ENCODE results near the gene TLE2.
A peak's percentile ranks its signal among the peaks of the same experiment; 100 is the strongest.
"Not testable (repeated sequence)": the region's sequence is repeated elsewhere in the genome, so short reads cannot be mapped to it uniquely, and the experiment has no call there.

Gene TLE2

DNA sequence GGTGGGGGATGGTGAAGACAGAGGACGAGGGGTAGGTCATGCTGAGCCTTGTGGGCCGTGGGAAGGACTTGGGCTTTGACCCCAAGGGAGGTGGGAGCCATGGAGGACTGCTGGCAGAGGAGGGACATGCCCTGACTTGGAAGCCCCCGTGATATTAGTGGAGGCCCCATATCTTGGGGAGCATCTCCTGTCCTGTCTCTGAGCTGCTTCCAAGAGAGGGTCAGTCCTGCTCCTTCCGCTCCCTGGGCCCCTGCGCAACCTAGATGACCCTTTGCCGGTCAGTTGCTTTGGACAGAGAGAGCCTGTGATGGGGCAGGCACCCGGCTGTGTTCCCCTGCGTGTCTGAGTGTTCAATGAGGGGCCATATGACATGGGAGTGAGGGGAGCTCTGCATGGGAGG is 46.5 kb downstream of the TLE2 start:
- DNase-seq, result no peak

- DNase-seq, result no peak
These were observed 47.2 kb downstream of the TLE2 start for GRCh38 chr19:2981898-2982297.

GRCh38 chr19:2978772-2979171 is 50.3 kb downstream of the TLE2 start:
- no peak for DNase-seq

DNA sequence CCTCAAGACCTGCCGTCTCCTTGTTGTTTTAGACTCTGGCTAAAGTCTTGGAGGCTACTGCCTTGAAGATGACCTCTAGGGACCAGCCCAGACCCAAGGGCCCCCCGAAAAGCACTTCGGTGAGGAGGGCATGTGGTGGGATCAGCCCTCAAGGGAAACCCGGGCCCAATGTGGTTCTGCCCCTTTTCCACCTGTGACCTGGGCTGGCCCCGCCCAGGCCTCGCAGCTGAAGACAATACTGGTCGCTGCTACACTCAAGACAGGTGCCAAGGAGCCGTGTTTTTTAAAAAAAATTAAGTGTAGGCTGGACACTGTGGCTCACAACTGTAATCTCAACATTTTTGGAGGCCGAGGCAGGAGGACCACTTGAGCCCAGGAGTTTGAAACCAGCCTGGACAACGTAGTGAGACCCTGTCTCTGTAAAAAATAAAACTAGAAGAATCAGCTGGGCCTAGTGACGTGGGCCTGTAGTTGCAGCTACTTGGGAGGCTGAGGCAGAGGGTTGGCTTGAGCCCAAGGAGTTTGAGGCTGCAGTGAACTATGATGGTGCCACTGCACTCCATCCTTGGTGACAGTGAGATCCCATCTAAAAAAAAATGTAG is 50.8 kb downstream of the TLE2 start:
- DNase-seq, result no peak

- no peak for DNase-seq
These were observed 51.3 kb downstream of the TLE2 start for GRCh38 chr19:2977746-2978138.

- peak; percentile 95 for DNase-seq
These were observed 51.9 kb downstream of the TLE2 start, which contains the start of gene TLE6 for GRCh38 chr19:2977001-2977745. TSS of gene TLE6 (plus strand) at chr19:2977564. CDS start at chr19:2978234, 670 bp downstream.

GRCh38 chr19:2976609-2977000 is 52.5 kb downstream of the TLE2 start:
- no peak for DNase-seq

GRCh38 chr19:2974342-2975041 is 54.6 kb downstream of the TLE2 start:
- DNase-seq, result no peak

- DNase-seq, result no peak
These were observed 55.9 kb downstream of the TLE2 start for GRCh38 chr19:2973229-2973628.

DNA sequence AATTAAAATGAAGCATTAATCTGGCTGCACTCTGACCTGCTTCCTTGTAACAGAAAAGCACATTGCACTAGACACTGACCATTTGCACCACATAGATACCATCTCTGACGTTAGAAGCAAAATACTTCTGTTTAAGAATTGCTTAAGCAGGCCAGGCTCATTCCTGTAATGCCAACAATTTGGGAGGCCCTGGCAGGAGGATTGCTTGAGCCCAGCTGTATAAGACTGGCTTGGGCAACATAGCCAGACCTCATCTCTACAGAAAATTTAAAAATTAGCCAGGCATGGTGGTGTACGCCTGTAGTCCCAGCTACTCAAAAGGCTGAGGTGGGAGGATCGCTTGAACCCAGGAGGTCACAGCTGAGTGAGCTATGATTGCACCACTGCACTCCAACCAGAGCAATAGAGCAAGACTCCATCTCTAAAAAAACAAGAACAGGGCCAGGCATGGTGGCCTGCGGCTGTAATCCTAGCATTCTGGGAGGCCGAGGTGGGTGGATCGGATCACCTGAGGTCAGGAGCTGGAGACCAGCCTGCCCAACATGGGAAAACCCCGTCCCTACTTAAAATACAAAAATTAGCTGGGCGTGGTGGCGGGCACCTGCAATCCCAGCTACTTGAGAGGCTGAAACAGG is 58.8 kb downstream of the TLE2 start:
- no peak for DNase-seq

GRCh38 chr19:2969104-2969504 is 60.0 kb downstream of the TLE2 start:
- no peak for DNase-seq

DNA sequence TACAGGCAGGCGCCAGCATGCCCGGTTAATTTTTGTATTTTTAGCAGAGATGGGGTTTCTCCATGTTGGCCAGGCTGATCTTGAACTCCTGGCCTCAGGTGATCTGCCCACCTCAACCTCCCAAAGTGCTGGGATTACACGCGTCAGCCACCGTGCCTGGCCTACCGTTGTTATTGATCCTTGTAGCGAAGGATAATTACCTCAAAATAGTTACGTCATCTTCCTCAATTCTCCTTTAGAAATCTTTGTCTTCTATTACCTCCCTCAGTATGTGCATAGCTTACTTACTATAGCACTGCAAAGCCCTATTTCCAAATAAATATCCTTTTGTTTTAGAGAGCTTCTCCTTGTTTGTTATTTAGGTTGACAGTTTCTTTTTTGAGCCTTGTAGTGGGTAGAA is 61.1 kb downstream of the TLE2 start:
- no peak for DNase-seq

DNA sequence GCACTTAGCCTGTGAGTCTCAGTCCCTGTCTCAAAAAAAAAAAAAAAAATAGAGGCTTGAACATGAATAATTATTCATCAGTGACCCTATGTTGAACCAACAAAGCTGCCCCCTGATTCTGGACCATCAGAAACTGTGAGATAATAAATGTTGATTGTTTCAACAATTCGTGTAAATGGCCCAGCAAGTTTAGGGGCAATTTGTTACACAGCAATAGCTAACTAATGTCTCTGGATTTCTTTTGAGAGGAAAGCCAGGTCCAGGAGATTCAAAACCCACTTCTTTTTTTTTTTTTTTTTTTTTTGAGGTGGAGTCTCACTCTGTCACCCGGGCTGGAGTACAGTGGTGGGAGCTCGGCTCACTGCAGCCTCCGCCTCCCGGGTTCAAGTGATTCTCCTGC is 64.2 kb downstream of the TLE2 start:
- no peak for DNase-seq

- not testable (repeated sequence) for DNase-seq
These were observed 65.4 kb downstream of the TLE2 start for GRCh38 chr19:2963631-2964030.

GRCh38 chr19:2963122-2963521 is 66.0 kb downstream of the TLE2 start:
- DNase-seq, result no peak

DNA sequence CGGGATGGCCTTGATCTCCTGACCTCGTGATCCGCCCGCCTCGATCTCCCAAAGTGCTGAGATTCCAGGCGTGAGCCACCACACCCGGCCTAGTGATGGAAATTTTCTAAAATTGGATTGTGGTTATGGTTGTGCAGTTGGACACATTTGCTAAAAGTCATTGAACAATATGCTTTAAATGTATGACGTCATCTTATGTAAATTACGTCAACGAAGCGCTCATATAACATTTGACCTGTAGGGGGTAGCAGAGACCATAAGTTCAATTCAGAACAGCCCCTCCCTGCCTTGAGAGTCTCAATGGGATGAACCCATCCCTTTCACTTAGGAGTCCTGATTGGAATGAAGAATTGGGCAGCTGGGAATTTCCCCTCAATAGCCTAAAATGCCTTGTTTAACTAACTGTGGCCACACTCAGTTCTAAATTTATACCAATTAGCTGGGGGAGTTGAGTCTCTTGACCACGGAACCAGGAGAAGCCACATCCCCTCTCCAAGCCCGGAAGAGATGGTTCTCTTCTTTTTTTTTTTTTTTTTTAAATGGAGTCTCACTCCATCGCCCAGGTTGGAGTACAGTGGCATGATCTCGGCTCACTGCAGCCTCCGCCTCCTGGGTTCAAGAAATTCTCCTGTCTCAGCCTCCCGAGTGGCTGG is 66.9 kb downstream of the TLE2 start:
- peak; percentile 84 for DNase-seq

- no peak for DNase-seq
These were observed 69.0 kb downstream of the TLE2 start for GRCh38 chr19:2960120-2960519.

GRCh38 chr19:2957160-2957559 is 71.9 kb downstream of the TLE2 start:
- DNase-seq, result no peak

DNA sequence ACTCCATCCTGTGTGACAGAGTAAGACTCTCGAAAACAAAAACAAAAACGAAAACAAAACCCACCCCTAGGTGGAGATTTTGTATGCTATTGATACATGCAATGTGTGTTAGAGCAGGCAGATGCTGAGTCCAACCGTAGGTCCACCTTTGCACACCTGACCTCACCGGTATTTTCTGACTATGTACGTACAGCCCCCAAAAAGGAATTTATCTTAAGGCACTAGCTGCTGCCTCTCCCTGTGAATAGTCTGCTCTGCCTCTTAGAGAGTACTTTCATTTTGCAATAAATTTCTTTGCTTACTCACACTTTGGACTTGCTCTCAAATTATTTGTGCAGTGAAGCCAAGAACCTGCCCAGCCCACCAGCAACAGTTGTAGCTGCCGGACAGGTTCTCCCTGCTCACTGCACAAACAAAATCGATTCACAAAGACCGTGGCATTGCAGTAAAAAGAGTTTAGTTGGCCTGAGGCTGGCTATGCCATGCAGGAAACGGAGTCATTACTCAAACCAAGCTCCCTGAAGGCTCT is 76.1 kb downstream of the TLE2 start:
- DNase-seq, result no peak

DNA sequence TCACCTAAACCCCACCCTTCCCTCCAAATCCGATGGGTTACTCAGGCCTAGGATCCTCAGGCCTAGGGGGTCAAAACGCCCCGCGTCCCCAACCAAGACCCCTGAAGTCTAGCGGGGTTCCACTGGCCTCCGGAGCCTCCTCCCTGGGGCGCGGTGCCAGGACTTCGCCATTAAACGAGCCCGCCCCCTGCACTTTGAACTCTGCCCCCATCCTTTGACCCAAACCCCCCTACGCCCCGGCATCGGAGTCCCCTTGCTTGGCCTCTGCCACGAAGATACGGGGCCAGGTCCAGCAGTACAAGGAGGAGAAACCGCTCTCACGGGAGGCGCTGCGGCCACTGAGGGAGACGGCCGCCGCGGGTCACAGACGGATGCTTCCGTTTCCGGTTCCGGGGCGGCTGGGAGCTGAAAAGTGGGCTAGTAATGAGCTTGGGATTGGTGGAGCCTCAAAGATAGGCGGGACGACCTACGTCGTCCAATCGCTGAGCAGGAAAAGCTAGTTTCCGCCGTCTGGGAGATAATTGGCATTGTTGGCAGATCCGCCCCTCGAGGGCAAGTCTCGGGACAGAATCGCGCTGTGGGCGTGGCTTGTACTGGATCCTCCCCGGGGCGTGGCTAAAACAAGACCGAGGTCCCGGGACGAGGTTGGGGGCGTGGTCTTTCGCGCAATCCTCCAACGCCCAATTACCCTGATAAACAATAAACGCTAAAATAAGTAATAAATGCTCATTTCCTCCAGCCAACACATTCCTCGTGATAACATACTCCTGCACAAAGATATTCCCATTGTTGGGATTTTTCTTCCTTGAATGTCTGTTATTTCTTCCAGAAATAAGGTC is 78.6 kb downstream of the TLE2 start:
- peak; percentile 100 for DNase-seq

- no peak for DNase-seq
These were observed 79.2 kb downstream of the TLE2 start for GRCh38 chr19:2949939-2950285.
